Urothelium cell line (cell line): ENCODE data around the gene ZNF341.
"Not testable (repeated sequence)": the region's sequence is repeated elsewhere in the genome, so short reads cannot be mapped to it uniquely, and the experiment has no call there.

Experiments used
- DNase-seq: peaks from one replicate; pipeline ENCODE4 v3.0.0; 2011; ENCODE audit warnings: low spot score, mixed read lengths
- FAIRE-seq: peaks from 2 replicates; lab custom pipeline; 2011; peaks lifted over from hg19 to GRCh38; lab: Jason Lieb, UNC

ZNF341 gene

GRCh38 chr20:33727806-33728205, 4.0 kb upstream of the ZNF341 start:
- FAIRE-seq = no peak

GRCh38 chr20:33728463-33728862, 3.3 kb upstream of the ZNF341 start:
- DNase-seq (no peak), FAIRE-seq (no peak)

More at GRCh38 chr20:33727806-33728205, 4.0 kb upstream of the ZNF341 start:
- no peak for DNase-seq

- FAIRE-seq = no peak
- DNase-seq = no peak
Observed at GRCh38 chr20:33729101-33729500, 2.7 kb upstream of the ZNF341 start.

- no peak for DNase-seq
- no peak for FAIRE-seq
Observed at GRCh38 chr20:33730946-33731692, 677 bp upstream of the ZNF341 start.

GRCh38 chr20:33732166-33732970, 572 bp downstream of the ZNF341 start:
- FAIRE-seq (no peak), DNase-seq (peak; percentile 90)

GRCh38 chr20:33733654-33734576, 2.1 kb downstream of the ZNF341 start:
- no peak for FAIRE-seq

GRCh38 chr20:33736962-33737361, 5.2 kb downstream of the ZNF341 start:
- DNase-seq = no peak
- FAIRE-seq = no peak

More at GRCh38 chr20:33733654-33734576, 2.1 kb downstream of the ZNF341 start:
- no peak for DNase-seq

GRCh38 chr20:33739493-33739892, 7.7 kb downstream of the ZNF341 start:
- FAIRE-seq (no peak), DNase-seq (no peak)

DNA sequence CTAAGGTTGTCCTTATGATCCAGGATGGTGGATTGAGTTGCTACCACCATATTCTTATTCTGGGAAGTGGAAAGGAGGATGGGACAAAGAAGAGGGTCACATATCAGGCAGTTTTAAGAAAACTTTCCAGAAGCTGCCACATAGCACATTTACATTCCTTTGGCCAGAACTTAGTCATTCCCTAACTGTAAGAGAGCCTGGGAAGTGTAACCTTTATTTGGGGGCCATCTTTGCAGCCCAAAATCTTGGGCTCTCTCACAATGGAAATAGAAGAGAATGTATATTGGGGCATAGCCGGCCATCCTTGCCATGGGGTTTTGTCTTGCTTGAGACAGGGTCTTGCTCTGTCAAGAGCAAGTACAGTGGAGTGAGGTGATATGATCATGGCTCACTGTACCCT, 8.4 kb downstream of the ZNF341 start:
- no peak for DNase-seq
- no peak for FAIRE-seq

- FAIRE-seq = no peak
- DNase-seq = no peak
Observed at GRCh38 chr20:33744181-33744580, 12.4 kb downstream of the ZNF341 start.

DNA sequence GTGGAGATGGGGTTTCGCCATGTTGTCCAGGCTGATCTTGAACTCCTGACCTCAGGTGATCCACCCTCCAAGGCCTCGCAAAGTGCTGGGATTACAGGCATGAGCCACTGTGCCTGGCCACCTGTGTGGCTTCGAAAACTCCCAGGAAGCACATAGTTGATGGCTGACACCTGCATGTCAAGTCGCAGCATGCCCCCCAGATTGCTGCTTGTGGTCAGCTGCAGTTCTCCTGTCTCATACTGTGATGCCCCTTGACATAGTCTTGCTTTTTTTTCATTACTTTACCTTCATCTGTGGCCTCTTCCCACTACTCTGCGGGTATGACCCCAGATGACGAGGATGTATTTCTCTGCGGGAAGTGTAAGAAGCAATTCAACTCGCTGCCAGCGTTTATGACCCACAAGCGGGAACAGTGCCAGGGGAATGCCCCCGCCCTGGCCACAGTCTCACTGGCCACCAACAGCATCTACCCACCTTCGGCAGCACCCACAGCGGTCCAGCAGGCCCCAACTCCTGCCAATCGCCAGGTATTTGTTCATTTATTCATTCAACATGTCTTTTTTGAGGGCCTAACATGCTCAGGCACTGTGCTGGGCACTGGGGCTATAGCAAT, 13.1 kb downstream of the ZNF341 start:
- DNase-seq = no peak
- FAIRE-seq = no peak

DNA sequence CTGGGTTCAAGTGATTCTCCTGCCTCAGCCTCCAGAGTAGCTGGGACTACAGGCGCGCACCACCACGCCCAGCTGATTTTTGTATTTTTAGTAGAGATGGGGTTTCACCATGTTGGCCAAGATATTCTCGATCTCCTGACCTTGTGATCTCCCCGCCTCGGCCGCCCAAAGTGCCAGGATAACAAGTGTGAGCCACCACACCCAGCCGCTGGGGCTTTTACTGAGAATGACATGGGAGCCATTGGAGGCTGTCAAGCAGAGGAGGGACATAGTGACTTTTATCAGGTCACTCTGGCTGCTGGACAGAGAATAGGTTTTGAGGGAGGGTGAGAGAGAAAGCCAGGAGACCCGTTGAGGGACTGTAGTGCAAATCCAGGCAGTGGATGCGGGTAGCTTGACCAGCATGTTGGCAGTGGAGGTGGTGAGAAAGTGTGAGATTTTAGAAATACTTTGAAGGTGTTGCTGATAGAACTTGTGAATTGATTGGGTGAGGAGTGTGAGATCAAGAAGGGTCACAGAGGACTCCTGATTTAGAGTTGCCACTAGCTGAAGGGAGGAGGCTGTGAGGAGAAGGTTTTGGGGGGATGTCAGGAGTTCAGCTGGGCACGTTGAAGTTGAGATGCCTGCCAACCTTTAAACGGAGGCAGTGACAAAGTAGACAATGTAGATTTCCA, 14.7 kb downstream of the ZNF341 start:
- FAIRE-seq = no peak
- DNase-seq = no peak

DNA sequence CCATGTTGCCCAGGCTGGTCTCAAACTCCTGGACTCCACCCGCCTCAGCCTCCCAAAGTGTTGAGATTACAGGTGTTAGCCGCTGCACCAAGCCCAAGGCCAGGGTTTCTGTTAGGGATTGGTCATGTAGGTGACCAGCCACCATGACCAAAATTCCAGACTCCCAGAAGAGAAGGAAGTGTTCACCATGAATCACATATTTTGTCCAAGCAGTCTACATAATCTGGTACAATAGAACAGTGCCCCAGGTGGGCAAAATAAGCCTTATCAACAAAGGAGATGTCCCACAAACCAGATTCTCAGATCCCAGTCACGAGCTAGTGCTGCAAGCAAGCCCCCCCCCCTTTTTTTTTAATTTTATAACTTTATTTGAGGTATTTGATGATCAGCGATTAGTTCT, 20.0 kb downstream of the ZNF341 start:
- no peak for DNase-seq
- FAIRE-seq = no peak

- no peak for FAIRE-seq
- no peak for DNase-seq
Observed at GRCh38 chr20:33753143-33753542, 21.3 kb downstream of the ZNF341 start.

GRCh38 chr20:33753763-33754162, 22.0 kb downstream of the ZNF341 start:
- no peak for FAIRE-seq
- no peak for DNase-seq

DNA sequence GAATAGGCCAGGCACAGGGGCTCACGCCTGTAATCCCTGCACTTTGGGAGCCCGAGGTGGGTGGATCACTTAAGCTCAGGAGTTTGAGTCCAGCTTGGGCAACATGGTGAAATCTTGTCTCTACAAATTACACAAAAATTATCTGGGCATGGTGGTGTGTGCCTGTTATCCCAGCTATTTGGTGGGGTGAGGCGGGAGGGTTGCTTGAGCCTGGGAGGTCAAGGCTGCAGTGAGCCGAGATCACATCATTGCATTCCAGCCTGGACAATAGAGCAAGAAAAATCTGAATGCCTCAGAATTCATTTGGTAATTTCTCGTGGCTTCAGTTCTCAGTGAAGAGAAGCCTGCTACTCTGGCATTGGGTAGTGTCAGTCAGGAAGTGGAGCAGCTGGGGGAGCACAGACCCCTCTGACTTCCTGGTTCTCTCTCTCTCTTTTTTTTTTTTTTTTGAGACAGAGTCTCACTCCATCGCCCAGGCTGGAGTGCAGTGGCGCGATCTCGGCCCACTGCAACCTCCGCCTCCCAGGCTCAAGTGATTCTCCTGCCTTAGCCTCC, 24.2 kb downstream of the ZNF341 start:
- not testable (repeated sequence) for DNase-seq, FAIRE-seq

GRCh38 chr20:33757046-33757445, 25.2 kb downstream of the ZNF341 start:
- DNase-seq = no peak
- FAIRE-seq = no peak

- FAIRE-seq (no peak), DNase-seq (no peak)
Observed at GRCh38 chr20:33757458-33757857, 25.7 kb downstream of the ZNF341 start.

- no peak for FAIRE-seq
- no peak for DNase-seq
Observed at GRCh38 chr20:33761698-33762250, 30.0 kb downstream of the ZNF341 start.
